ENCODE results near the gene CXCL8. TPM values are rescaled to one million over a fixed set of nuclear protein-coding genes. Genes with fewer than 3 reads are reported as not detected.

CXCL8 gene
- total RNA-seq, 1 donor from 2014 or later, result not detected

- TF ChIP-seq, protein P1, sequence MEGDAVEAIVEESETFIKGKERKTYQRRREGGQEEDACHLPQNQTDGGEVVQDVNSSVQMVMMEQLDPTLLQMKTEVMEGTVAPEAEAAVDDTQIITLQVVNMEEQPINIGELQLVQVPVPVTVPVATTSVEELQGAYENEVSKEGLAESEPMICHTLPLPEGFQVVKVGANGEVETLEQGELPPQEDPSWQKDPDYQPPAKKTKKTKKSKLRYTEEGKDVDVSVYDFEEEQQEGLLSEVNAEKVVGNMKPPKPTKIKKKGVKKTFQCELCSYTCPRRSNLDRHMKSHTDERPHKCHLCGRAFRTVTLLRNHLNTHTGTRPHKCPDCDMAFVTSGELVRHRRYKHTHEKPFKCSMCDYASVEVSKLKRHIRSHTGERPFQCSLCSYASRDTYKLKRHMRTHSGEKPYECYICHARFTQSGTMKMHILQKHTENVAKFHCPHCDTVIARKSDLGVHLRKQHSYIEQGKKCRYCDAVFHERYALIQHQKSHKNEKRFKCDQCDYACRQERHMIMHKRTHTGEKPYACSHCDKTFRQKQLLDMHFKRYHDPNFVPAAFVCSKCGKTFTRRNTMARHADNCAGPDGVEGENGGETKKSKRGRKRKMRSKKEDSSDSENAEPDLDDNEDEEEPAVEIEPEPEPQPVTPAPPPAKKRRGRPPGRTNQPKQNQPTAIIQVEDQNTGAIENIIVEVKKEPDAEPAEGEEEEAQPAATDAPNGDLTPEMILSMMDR (IDR thresholded peaks at IDR 0.05; ENCODE audit: partially characterized antibody, unreplicated experiment), result no peak
- no peak for DNase-seq
- Mint-ChIP-seq H3K4me3 (ENCODE audit: unreplicated experiment) (no peak overlapping the region), H3K9me3 (ENCODE audit: unreplicated experiment) (no peaks in the 10 kb centered on the region), H3K36me3 (ENCODE audit: unreplicated experiment) (no peaks in the 10 kb centered on the region), H3K27me3 (ENCODE audit: unreplicated experiment) (no peaks in the 10 kb centered on the region), H3K27ac (ENCODE audit: unreplicated experiment) (no peak overlapping the region), H3K4me1 (ENCODE audit: low read depth, unreplicated experiment) (no peaks in the 10 kb centered on the region)
Measured at GRCh38 chr4:73709451-73710033, 30.8 kb upstream of the CXCL8 start.

DNA sequence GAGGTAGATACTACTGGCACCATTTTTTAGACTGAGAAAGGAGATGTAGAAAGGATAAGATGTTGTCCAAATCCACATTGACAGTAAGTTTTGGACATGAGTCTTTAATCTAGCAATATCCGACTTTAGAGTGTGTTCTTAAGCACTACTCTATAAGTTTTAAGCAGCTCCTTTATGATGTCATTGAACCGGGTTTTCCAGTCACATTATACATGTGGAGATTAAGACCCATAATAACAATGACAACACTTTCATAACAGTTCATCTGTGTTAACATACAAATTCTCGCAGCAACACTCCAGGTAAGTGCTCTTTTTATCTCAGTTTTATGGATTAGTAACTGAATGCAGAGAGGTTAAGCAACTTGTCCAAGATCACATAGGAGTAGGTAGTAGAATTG, 30.3 kb upstream of the CXCL8 start:
- Mint-ChIP-seq H3K27ac (ENCODE audit: unreplicated experiment) (no peak overlapping the region), H3K4me1 (ENCODE audit: low read depth, unreplicated experiment) (no peaks in the 10 kb centered on the region), H3K4me3 (ENCODE audit: unreplicated experiment) (no peak overlapping the region), H3K9me3 (ENCODE audit: unreplicated experiment) (no peaks in the 10 kb centered on the region), H3K36me3 (ENCODE audit: unreplicated experiment) (no peaks in the 10 kb centered on the region), H3K27me3 (ENCODE audit: unreplicated experiment) (no peaks in the 10 kb centered on the region)
- TF ChIP-seq, protein P1 (IDR thresholded peaks at IDR 0.05; ENCODE audit: partially characterized antibody, unreplicated experiment), result no peak
- DNase-seq, result no peak

- Mint-ChIP-seq H3K27me3 (ENCODE audit: unreplicated experiment) (no peaks in the 10 kb centered on the region), H3K4me3 (ENCODE audit: unreplicated experiment) (no peak overlapping the region), H3K27ac (ENCODE audit: unreplicated experiment) (no peak overlapping the region), H3K4me1 (ENCODE audit: low read depth, unreplicated experiment) (no peaks in the 10 kb centered on the region), H3K9me3 (ENCODE audit: unreplicated experiment) (no peaks in the 10 kb centered on the region), H3K36me3 (ENCODE audit: unreplicated experiment) (no peaks in the 10 kb centered on the region)
- TF ChIP-seq, protein P1 (IDR thresholded peaks at IDR 0.05; ENCODE audit: partially characterized antibody, unreplicated experiment), result no peak
- no peak for DNase-seq
Measured at GRCh38 chr4:73711989-73712388, 28.4 kb upstream of the CXCL8 start.

- Mint-ChIP-seq H3K4me1 (ENCODE audit: low read depth, unreplicated experiment) (no peaks in the 10 kb centered on the region), H3K4me3 (ENCODE audit: unreplicated experiment) (no peak overlapping the region), H3K36me3 (ENCODE audit: unreplicated experiment) (no peaks in the 10 kb centered on the region), H3K9me3 (ENCODE audit: unreplicated experiment) (no peaks in the 10 kb centered on the region), H3K27ac (ENCODE audit: unreplicated experiment) (no peak overlapping the region), H3K27me3 (ENCODE audit: unreplicated experiment) (no peaks in the 10 kb centered on the region)
- DNase-seq, result no peak
- TF ChIP-seq, protein P1 (IDR thresholded peaks at IDR 0.05; ENCODE audit: partially characterized antibody, unreplicated experiment), result no peak
Measured at GRCh38 chr4:73713650-73714049, 26.7 kb upstream of the CXCL8 start.

DNA sequence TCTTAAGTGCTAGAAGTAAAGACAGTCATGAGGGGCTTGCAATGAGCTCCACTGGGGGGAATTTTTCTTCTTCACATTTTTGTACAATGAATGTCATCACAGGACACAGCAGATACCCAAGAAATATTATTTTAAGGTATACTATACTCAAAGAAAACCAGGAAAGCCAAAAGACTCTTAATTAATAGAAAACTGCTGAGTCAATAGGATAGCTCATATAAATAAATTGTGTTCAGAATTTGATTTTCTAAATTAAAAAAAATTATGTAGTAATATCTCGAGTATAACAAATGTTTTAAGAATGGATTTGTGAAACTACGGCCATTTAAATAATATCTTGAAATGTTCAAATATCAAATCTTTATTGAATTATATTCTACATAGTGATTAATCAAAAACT, 25.7 kb upstream of the CXCL8 start:
- Mint-ChIP-seq H3K27me3 (ENCODE audit: unreplicated experiment) (no peaks in the 10 kb centered on the region), H3K4me3 (ENCODE audit: unreplicated experiment) (no peak overlapping the region), H3K36me3 (ENCODE audit: unreplicated experiment) (no peaks in the 10 kb centered on the region), H3K4me1 (ENCODE audit: low read depth, unreplicated experiment) (no peaks in the 10 kb centered on the region), H3K27ac (ENCODE audit: unreplicated experiment) (no peak overlapping the region), H3K9me3 (ENCODE audit: unreplicated experiment) (no peaks in the 10 kb centered on the region)
- TF ChIP-seq, protein P1 (IDR thresholded peaks at IDR 0.05; ENCODE audit: partially characterized antibody, unreplicated experiment), result no peak
- DNase-seq, result no peak

Data from glutamatergic neuron (in vitro differentiated cells).